GM15510 (cell line): ENCODE results near the gene ABCA4.

Experiments used
- POLR2A ChIP-seq: IDR thresholded peaks from 3 replicates; pipeline ENCODE4 v1.6.1; 2011; ENCODE audit warnings: borderline replicate concordance; ENCODE audit not compliant: insufficient read length; ENCODE audit errors: extremely low read depth

The ABCA4 gene

DNA sequence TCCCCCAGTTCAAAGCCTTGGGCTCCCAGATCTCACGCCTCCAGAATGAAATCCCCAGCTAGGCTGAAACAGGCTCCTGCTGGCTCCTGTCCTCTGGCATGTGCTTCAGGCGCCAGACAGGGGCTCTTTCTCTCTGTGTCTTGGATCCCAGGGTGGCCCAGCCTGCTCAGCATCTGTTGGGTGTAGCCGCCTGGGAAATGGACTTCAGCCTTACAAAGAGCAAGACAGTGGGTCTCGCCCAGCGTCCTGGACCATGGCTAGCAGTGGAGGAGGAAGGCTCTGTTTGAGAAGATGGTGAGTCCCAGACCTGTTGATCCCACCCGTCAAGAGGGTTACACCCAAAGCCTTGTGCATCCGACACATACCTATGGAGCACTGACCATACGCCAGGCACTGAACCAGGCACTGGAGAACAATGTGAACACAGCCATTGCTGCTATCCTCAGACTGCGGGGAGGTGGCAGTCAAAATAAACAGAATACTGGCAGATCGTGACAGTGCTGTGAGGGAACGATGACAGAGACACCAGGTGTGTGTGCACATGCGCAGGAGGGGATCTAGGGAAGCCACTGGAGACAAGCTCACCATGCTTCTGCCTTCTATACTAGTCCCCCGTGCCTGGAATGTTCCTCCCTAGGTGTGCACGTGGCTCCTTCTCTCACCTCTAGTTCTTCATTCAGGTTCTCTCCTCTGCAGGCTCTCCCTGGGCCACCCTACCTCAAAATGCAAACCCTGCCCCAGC, 118.7 kb downstream of the ABCA4 start:
- no peak for TF ChIP-seq POLR2A

DNA sequence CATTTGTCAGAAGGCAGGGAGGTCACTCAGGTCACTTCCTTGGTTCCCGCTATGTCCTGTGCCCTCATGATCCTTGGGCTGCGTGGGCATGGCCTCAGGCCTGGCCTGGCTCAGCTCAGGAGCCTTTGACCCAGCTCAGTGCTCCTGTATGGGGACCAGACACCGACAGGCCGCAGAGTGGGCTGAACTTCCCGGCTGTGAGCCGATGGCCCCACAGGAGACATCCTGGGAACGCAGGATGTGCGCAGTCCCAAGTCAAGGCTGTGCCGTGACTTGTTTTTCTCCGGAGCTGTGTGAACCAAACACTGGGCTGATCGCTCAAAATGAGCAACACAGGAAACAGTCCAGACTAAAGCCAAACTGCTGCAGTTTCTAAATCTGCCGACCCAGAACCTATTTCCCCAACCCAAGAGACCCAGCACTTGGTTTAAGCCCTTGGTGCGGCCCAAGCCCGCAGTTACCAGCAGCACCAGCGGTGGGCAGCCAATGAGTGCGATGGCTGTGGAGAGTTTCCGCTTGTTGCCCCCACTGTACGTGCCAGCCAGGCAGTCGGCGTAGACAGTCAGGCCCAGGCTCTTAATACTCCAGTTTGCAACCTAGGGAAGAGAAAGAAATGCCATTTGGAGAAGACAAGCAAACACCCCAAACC, 119.4 kb downstream of the ABCA4 start:
- no peak for TF ChIP-seq POLR2A

DNA sequence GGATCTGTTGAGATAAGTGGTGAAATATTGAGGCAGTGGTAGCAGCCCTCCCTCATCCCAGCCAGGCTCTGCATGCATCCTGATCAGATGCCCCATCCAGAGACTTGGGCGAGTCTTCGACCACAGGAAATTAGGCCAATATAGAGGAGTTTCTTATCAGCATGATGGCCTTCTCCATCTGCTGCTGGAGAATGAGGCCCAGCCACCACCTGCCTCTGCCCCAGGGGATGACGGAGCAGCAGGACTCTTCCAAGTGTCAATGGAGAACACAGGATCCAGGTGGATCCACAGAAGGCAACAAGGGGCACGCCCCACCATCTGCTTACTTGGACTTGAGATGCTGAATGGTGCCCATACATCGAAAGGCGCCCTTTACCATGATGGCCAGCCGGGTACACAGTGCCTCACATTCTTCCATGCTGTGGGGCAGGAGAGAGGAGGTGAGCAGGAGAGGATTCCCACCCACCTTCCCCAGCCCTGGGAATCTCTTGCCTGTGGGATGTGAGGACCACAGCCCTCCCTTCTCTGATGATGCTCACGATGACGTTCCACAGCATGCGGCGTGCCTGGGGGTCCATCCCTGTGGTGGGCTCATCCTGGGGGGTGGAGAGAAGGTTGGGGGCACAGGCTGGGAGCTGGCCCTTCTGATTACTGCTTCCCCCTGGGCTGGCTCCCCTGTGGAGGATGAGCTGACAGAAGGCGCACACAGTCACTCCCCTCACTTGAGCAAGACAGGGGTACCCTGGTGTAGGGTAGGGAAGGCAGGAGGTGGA, 120.3 kb downstream of the ABCA4 start:
- TF ChIP-seq POLR2A, result no peak

- TF ChIP-seq POLR2A, result no peak
These were observed 121.0 kb downstream of the ABCA4 start for GRCh38 chr1:93999840-94000415.

DNA sequence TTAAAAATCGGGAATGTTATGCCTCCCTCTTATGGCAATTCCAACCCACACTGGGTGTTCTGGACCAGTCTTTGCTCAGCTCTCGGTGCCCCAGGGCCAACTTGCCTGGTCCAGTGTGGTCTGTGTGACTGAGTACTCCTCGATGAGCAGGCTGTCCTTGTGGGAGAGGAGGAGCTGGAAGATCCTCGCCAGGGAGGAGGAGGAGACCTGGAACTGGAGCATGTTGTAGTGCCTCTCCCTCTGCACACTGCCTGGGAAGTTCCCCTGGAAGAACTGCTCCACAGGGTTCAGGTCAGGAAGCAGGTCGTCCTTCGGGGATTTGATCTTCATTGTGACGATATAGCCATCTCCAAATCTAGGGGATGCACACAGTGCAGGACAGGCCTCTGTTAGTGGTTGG, 123.2 kb downstream of the ABCA4 start:
- TF ChIP-seq POLR2A, result no peak

- TF ChIP-seq POLR2A, result no peak
These were observed 125.0 kb downstream of the ABCA4 start for GRCh38 chr1:93995837-93996536.

DNA sequence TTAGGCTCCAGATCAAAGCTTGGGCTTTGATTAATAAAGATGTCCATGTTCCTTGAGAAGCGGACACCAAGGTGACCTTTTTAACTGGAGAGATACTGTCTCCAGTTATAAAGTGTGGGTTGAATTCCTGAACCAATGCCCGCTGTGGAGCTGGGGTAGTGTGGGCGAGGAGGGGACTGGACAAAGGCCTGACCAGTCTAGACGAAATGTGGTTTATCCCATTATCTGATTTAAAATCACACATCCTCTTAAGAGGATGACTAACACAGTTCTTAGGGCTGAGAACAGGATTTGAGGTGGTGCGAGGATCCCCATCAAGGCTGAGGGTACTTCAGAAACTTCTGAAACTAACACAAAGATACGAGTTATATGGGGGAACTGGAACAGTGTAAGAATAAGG, 127.2 kb downstream of the ABCA4 start:
- TF ChIP-seq POLR2A, result no peak

- no peak for TF ChIP-seq POLR2A
These were observed 128.0 kb downstream of the ABCA4 start for GRCh38 chr1:93992954-93993353.

- no peak for TF ChIP-seq POLR2A
These were observed 128.8 kb downstream of the ABCA4 start for GRCh38 chr1:93992190-93992589.

DNA sequence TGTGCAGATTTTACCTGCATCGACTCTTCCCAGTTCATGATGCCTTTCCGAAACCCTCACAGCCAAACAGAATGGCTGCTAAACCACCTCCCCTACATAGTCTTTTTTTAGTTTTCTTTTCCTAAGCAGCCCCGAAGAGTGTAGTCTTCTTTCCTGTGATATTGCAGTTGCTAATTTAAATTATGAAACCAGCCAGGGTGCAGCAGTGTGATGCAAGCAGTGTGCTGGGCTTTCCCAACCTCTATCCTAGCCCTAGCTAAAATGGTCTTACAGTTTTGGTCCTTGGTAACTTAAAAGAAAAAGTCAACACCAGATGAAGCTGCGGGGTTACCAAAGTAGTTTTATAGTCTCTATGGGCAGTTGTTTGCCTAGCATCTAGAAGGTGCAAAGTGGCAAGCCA, 129.7 kb downstream of the ABCA4 start:
- no peak for TF ChIP-seq POLR2A

DNA sequence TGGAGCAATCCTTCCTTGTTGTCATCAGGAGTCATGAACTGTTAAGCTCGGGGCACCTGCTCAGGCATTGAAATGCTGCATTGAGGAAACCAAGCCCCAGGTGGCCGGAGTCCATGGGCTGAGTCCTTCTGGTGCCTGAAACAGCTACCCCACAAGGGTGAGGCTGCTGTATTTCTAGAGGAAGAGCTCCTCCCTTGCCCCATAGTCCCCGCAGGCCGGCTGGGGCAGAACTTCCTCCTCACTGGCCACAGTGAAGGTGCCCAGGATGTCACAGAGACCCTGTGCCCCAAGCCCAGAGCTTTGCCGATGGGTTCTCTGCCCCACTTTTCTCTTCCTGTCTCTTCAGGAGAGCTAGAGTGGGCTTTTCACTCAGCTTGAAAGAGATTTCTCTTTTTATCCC, 130.9 kb downstream of the ABCA4 start:
- no peak for TF ChIP-seq POLR2A

- no peak for TF ChIP-seq POLR2A
These were observed 131.3 kb downstream of the ABCA4 start for GRCh38 chr1:93989601-93990000.

DNA sequence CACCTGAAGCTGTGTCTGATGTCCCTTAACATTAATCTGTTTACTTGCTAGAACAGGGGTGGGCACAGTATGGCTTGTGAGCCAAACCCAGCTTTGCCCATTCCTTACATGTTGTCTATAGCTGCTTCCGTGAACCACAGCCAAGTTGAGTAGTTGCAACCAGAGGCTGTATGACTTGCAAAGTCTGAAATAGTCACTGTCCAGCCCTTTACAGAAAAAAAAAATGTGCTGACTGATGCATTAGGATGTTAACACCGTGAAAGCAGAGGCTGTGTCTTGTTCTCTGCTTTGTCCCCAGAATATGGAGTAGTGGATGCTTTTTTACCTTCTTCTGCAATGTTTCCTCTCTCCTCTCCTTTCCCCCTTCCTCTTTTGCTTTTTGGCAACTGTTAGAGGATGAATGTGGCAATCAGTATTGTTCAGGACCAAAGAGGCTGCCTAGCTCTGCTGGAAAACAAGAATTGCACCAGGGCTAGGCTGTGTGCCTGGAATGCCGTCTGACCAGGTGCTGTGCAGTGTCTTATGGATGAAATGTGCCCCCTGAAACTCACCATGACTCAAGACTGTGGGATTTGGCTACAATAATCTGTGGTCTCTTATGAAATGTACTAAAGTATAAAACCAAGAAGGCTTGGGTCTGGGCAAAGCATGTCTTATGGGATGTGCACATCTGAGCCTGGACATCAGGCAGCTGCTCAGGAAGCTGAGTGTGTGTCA, 132.2 kb downstream of the ABCA4 start:
- TF ChIP-seq POLR2A, result no peak

DNA sequence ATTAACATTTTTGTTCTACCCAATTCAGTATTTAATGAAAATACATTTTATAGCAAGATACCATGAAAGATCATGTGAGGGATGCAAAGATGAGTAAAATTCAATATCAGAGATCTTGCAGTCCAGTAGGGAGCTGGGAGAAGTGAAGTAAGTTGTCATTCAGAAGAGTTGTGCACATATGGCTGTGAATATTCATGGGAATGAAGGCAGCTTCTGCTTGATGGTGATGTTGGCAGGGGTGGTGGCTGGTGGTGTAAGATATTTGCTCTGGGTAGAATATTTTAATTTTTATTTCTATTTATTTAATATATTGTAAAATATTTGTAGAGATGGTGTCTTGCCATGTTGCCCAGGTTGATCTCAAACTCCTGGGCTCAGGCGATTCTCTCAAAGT, 139.7 kb downstream of the ABCA4 start:
- TF ChIP-seq POLR2A, result no peak
